ENCODE measurements around the gene SCD5.

- no peak for TF ChIP-seq CTCF (tag by site-specific recombination; IDR thresholded peaks at IDR 0.05)
- no peak for TF ChIP-seq ZNF776 (tag by site-specific recombination; IDR thresholded peaks at IDR 0.05; ENCODE audit: borderline replicate concordance)
- TF ChIP-seq ZNF114 (tag by site-specific recombination; IDR thresholded peaks at IDR 0.05): no peak
- TF ChIP-seq ZNF266 (tag by site-specific recombination; IDR thresholded peaks at IDR 0.05; ENCODE audit: low read depth): no peak
Measured at GRCh38 chr4:82780752-82781231, 17.8 kb downstream of the SCD5 start.
